Measurements from ENCODE around the gene METAP1.
A peak's percentile ranks its signal among the peaks of the same experiment; 100 is the strongest.
"Not testable (repeated sequence)": the region's sequence is repeated elsewhere in the genome, so short reads cannot be mapped to it uniquely, and the experiment has no call there.

METAP1 gene

GRCh38 chr4:98977557-98977956 is 18.0 kb upstream of the METAP1 start:
- no peak for DNase-seq (ENCODE audit: low read depth)
- no peak for TF ChIP-seq CTCF (conservative IDR thresholded peaks at IDR 0.05; ENCODE audit: low read length)
- H3K4me3 ChIP-seq (ENCODE audit: low read length): no peak overlapping the region

- TF ChIP-seq CTCF (conservative IDR thresholded peaks at IDR 0.05; ENCODE audit: low read length): no peak
- DNase-seq (ENCODE audit: low read depth): no peak
- no peak overlapping the region for H3K4me3 ChIP-seq (ENCODE audit: low read length)
Observed at GRCh38 chr4:98987720-98988119, 7.8 kb upstream of the METAP1 start.

GRCh38 chr4:98992835-98993234 is 2.7 kb upstream of the METAP1 start:
- DNase-seq (ENCODE audit: low read depth); H3K4me3 ChIP-seq (ENCODE audit: low read length): not testable (repeated sequence)

GRCh38 chr4:98993419-98994071 is 2.0 kb upstream of the METAP1 start:
- no peak for TF ChIP-seq CTCF (conservative IDR thresholded peaks at IDR 0.05; ENCODE audit: low read length)
- H3K4me3 ChIP-seq (ENCODE audit: low read length): no peak overlapping the region
- no peak for DNase-seq (ENCODE audit: low read depth)

GRCh38 chr4:98994474-98995182 is 893 bp upstream of the METAP1 start:
- TF ChIP-seq CTCF (conservative IDR thresholded peaks at IDR 0.05; ENCODE audit: low read length): no peak
- peak overlapping the region; percentile 72 for H3K4me3 ChIP-seq (ENCODE audit: low read length)
- DNase-seq (ENCODE audit: low read depth): peak; percentile 25

- peak overlapping the region; percentile 96 for H3K4me3 ChIP-seq (ENCODE audit: low read length)
- DNase-seq (ENCODE audit: low read depth): peak; percentile 22
- no peak for TF ChIP-seq CTCF (conservative IDR thresholded peaks at IDR 0.05; ENCODE audit: low read length)
Observed at GRCh38 chr4:98996056-98996764, 689 bp downstream of the METAP1 start.

- no peak for DNase-seq (ENCODE audit: low read depth)
- H3K4me3 ChIP-seq (ENCODE audit: low read length): peak overlapping the region; percentile 96
- TF ChIP-seq CTCF (conservative IDR thresholded peaks at IDR 0.05; ENCODE audit: low read length): no peak
Observed at GRCh38 chr4:98996765-98997068, 1.2 kb downstream of the METAP1 start.

Data from AG10803 (cell line).